HCT116 (cell line): Measurements from ENCODE around the gene THAP3.

Experiments
- CTCF ChIP-seq, 3 experiments: fragments of 200-600 bp in 1 of 3; sonication (generic) in 1 of 3; IDR thresholded peaks in 2 of 3; conservative IDR thresholded peaks in 1 of 3; 2 replicates each; pipeline ENCODE4 v1.5.1; 2012 to 2017; ENCODE audit warnings: low read depth in 2 of 3, low read length in 2 of 3, antibody characterized with exemption in 1 of 3, borderline replicate concordance in 1 of 3, control low read depth in 1 of 3, mild to moderate bottlenecking in 1 of 3, mixed read lengths in 1 of 3, mixed run types in 1 of 3, moderate library complexity in 1 of 3; ENCODE audit not compliant: insufficient read depth in 1 of 3
- YY1 ChIP-seq: IDR thresholded peaks from 2 replicates; pipeline ENCODE4 v1.6.1; 2011; ENCODE audit warnings: low read length, low read depth, moderate library complexity, mild to moderate bottlenecking; ENCODE audit not compliant: insufficient replicate concordance; ENCODE audit errors: extremely low read depth

GRCh38 chr1:6645018-6645417, 20.4 kb downstream of the THAP3 start:
- no peak for TF ChIP-seq YY1
- TF ChIP-seq CTCF (IDR thresholded peaks at IDR 0.05 in 2 of 3, conservative IDR thresholded peaks at IDR 0.05 in 1 of 3; ENCODE audit: borderline replicate concordance in 1 of 3, insufficient read depth in 1 of 3, low read depth in 2 of 3, low read length in 2 of 3) = no peak
